Trophoblast cell (in vitro differentiated cells and primary cell): ENCODE data around the gene FRZB.

Experiments used
- DNase-seq, 2 donors: peaks; one replicate each; pipeline ENCODE4 v3.0.0-alpha.2; 2016
- H2AFZ ChIP-seq: 2 replicates; pipeline ENCODE4 v1.6.1; 2013; ENCODE audit warnings: low read length, moderate library complexity, mild to moderate bottlenecking; ENCODE audit not compliant: insufficient read depth, poor library complexity
- H2AK5ac ChIP-seq: 2 replicates; pipeline ENCODE4 v1.6.1; 2013; ENCODE audit warnings: mild to moderate bottlenecking, low read length
- H2BK120ac ChIP-seq: 2 replicates; pipeline ENCODE4 v1.6.1; 2013; ENCODE audit warnings: low read length, mild to moderate bottlenecking, moderate library complexity; ENCODE audit not compliant: insufficient read depth, poor library complexity
- H2BK12ac ChIP-seq: 2 replicates; pipeline ENCODE4 v1.6.1; 2013; ENCODE audit warnings: mild to moderate bottlenecking, low read length, moderate library complexity
- H2BK5ac ChIP-seq: 2 replicates; pipeline ENCODE4 v1.6.1; 2013; ENCODE audit warnings: low read length, low read depth, moderate library complexity, mild to moderate bottlenecking; ENCODE audit not compliant: poor library complexity
- H3K14ac ChIP-seq: 2 replicates; pipeline ENCODE4 v1.6.1; 2013; ENCODE audit warnings: mild to moderate bottlenecking, low read length
- H3K18ac ChIP-seq: 2 replicates; pipeline ENCODE4 v1.6.1; 2013; ENCODE audit warnings: mild to moderate bottlenecking, low read length
- H3K23ac ChIP-seq: 2 replicates; pipeline ENCODE4 v1.6.1; 2013; ENCODE audit warnings: low read length
- H3K27ac ChIP-seq: 2 replicates; pipeline ENCODE4 v1.5.1; 2013; ENCODE audit warnings: low read depth, mild to moderate bottlenecking, inconsistent platforms, low read length, moderate library complexity
- H3K27me3 ChIP-seq: 2 replicates; pipeline ENCODE4 v1.6.1; 2013; ENCODE audit warnings: inconsistent platforms, mild to moderate bottlenecking, low read length, moderate library complexity; ENCODE audit not compliant: insufficient read depth
- H3K36me3 ChIP-seq, 2 experiments: 1 replicate in 1 of 2; 2 replicates in 1 of 2; pipeline ENCODE4 v1.6.1; 2013; ENCODE audit warnings: low read length in 2 of 2, mild to moderate bottlenecking in 2 of 2, moderate library complexity in 1 of 2; ENCODE audit not compliant: insufficient read depth in 2 of 2, control insufficient read depth in 1 of 2
- H3K4ac ChIP-seq: 2 replicates; pipeline ENCODE4 v1.6.1; 2013; ENCODE audit warnings: low read depth, mild to moderate bottlenecking, low read length, moderate library complexity
- H3K4me1 ChIP-seq, 2 experiments: 1 replicate in 1 of 2; 2 replicates in 1 of 2; pipeline ENCODE4 v1.6.1; 2013; ENCODE audit warnings: low read length in 2 of 2, mild to moderate bottlenecking in 2 of 2, moderate library complexity in 1 of 2; ENCODE audit not compliant: insufficient read depth in 2 of 2, control insufficient read depth in 1 of 2
- H3K4me2 ChIP-seq: 2 replicates; pipeline ENCODE4 v1.6.1; 2013; ENCODE audit warnings: inconsistent platforms, mild to moderate bottlenecking, low read length, moderate library complexity
- H3K4me3 ChIP-seq: 2 replicates; pipeline ENCODE4 v1.5.1; 2013; ENCODE audit warnings: mild to moderate bottlenecking, low read depth, low read length, inconsistent platforms
- H3K79me1 ChIP-seq: one replicate; pipeline ENCODE4 v1.6.1; 2013; ENCODE audit warnings: low read length
- H3K79me2 ChIP-seq: 2 replicates; pipeline ENCODE4 v1.6.1; 2013; ENCODE audit warnings: low read length, mild to moderate bottlenecking; ENCODE audit not compliant: control insufficient read depth, insufficient read depth, poor library complexity
- H3K9ac ChIP-seq: 2 replicates; pipeline ENCODE4 v1.6.1; 2013; ENCODE audit warnings: mild to moderate bottlenecking, low read length
- H3K9me3 ChIP-seq: 2 replicates; pipeline ENCODE4 v1.6.1; 2013; ENCODE audit warnings: low read depth, mild to moderate bottlenecking, control low read depth, inconsistent platforms, low read length; ENCODE audit not compliant: insufficient read depth
- H4K12ac ChIP-seq: 2 replicates; pipeline ENCODE4 v1.6.1; 2013; ENCODE audit warnings: low read depth, mild to moderate bottlenecking, low read length, moderate library complexity
- H4K8ac ChIP-seq: 2 replicates; pipeline ENCODE4 v1.6.1; 2013; ENCODE audit warnings: low read depth, mild to moderate bottlenecking, low read length, moderate library complexity
- H4K91ac ChIP-seq: one replicate; pipeline ENCODE4 v1.6.1; 2013; ENCODE audit warnings: low read depth, mild to moderate bottlenecking, low read length, moderate library complexity
- WGBS: extraction: QIAGEN DNeasy Blood & Tissue Kit; methylation state at CpG from one replicate; pipeline ENCODE4 v1.1.7; 2013; ENCODE audit warnings: missing lambda C conversion rate; ENCODE audit not compliant: insufficient read length, insufficient coverage; ENCODE audit errors: extremely low coverage; 5-methylcytosine and 5-hydroxymethylcytosine counted together

FRZB gene

DNA sequence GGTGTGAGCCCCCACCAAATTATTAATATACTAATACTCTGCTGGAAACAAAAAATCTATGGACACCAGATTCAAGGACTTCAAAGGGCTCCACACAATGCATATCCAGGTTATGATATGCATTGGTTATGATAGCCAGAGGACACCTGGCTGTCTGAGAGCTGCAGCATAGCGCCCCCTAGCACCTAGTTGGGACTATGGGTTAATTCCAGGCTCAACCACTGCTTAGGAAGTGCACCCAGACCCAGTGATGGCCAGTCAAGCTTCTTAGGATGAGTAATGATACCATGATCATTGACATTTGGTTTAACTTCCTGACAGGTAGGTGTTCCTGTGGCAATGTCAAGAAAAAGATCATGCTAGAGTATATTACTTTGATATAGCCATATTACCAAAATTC is 3.8 kb upstream of the FRZB start:
- peaks cover 15% of the 10 kb centered on the region for H3K27me3 ChIP-seq
- no peak overlapping the region for H2BK120ac ChIP-seq
- H3K4ac ChIP-seq: no peak overlapping the region
- DNase-seq: peak; percentile 7 to 16
- no peak overlapping the region for H2BK12ac ChIP-seq
- H3K27ac ChIP-seq: no peak overlapping the region
- H3K79me2 ChIP-seq: no peaks in the 10 kb centered on the region
- no peak overlapping the region for H2AK5ac ChIP-seq
- no peak overlapping the region for H3K4me2 ChIP-seq
- peaks cover 13 to 17% of the 10 kb centered on the region in 2 experiments for H3K4me1 ChIP-seq
- no peak overlapping the region for H3K14ac ChIP-seq
- H3K9me3 ChIP-seq: no peaks in the 10 kb centered on the region
- no peaks in the 10 kb centered on the region for H3K36me3 ChIP-seq
- no peak overlapping the region for H2AFZ ChIP-seq
- no peak overlapping the region for H4K12ac ChIP-seq
- no peak overlapping the region for H2BK5ac ChIP-seq
- no peak overlapping the region for H4K91ac ChIP-seq
- no CpG with 5 or more reads among the region's 1 CpG for WGBS
- H3K79me1 ChIP-seq: peaks cover 3% of the 10 kb centered on the region
- H3K9ac ChIP-seq: no peak overlapping the region
- no peak overlapping the region for H3K4me3 ChIP-seq
- H3K23ac ChIP-seq: no peak overlapping the region
- H4K8ac ChIP-seq: no peak overlapping the region
- H3K18ac ChIP-seq: no peak overlapping the region

DNA sequence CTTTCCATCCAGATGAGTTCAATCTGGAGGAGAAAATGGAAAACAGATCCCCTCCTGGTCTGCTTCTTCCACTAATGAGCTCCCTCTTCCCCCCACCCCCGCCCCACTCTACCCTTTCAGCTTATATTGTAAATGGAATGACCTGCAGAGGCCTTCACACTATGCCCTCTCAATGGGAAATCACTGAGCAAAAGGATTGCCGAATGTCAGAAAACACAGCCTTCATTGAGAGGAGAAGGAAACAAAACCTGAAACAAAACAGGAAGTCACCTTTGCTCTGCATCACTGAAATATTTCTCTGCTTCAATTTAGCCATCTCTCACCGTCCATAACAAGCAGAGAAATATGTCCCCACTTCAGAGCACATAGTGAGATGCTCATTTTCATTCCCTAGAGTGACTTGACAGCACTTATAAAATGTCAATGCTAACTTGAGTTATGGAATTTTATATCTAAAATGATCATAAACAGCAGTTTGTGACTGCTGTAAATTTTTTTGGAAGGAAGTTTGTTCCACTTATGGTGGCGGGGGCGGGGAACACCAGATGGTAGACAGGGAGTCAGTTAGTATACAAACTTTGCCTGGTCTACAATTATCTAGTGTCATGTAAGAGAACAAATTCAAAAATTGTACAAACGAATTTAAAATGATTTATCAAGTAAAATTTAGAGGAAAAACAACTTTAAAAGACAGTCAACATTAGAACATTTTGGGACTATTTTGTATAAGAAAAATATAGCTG is 1.8 kb upstream of the FRZB start:
- peaks cover 13 to 17% of the 10 kb centered on the region in 2 experiments for H3K4me1 ChIP-seq
- no peaks in the 10 kb centered on the region for H3K9me3 ChIP-seq

DNA sequence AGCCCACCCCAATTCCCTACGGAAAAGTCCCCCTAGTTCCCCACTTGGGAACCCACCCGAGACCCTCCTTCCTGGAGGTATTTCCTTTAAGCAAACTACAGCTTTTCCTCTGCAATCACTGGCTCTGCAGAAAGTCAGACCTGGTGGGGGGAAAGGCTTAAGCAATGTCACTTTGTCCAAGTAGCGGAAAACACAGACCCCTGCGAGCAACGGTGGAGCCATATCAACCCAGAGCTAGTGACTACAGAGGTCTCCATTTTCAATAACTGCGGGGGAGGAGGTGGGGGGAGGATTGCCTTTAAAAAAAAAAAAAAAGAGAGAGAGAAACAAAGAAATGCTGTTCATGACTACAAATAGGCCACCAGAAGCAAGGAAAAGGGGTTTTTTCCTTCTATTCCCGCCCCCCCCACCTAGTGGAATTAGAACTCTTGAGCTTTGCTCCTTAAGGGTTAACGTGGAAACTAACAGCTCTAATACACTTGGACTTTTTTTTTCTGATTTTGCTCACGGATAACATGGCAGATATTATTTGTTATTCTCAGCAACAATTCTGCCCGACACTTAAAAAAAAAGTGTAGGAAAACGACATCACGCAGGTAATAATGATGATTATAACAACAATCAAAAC is 1.1 kb upstream of the FRZB start:
- Histone ChIP-seq H3K4me3 (peak overlapping the region; percentile 47), H3K14ac (no peak overlapping the region), H3K9me3 (no peaks in the 10 kb centered on the region), H2AK5ac (no peak overlapping the region), H3K4me1 (peaks cover 13 to 17% of the 10 kb centered on the region in 2 experiments), H3K18ac (no peak overlapping the region), H3K4ac (no peak overlapping the region), H2AFZ (peak overlapping the region; percentile 48), H3K9ac (peak overlapping the region; percentile 36), H3K79me1 (peaks cover 3% of the 10 kb centered on the region), H2BK120ac (no peak overlapping the region), H3K23ac (no peak overlapping the region), H2BK5ac (no peak overlapping the region), H3K27me3 (peaks cover 17% of the 10 kb centered on the region), H3K27ac (no peak overlapping the region), H3K4me2 (peak overlapping the region; percentile 95), H3K79me2 (no peaks in the 10 kb centered on the region), H2BK12ac (no peak overlapping the region), H3K36me3 (no peaks in the 10 kb centered on the region), H4K8ac (peak overlapping the region; percentile 49), H4K91ac (peak overlapping the region; percentile 8), H4K12ac (no peak overlapping the region)
- WGBS: no CpG with 5 or more reads among the region's 12 CpGs
- DNase-seq: no peak

More for the DNA sequence above, 1.8 kb upstream of the FRZB start:
- Histone ChIP-seq H2BK120ac (no peak overlapping the region), H3K4me2 (no peak overlapping the region), H4K8ac (no peak overlapping the region), H3K79me1 (peaks cover 3% of the 10 kb centered on the region), H3K27me3 (peaks cover 17% of the 10 kb centered on the region), H3K79me2 (no peaks in the 10 kb centered on the region), H4K12ac (no peak overlapping the region), H2BK12ac (no peak overlapping the region), H3K14ac (no peak overlapping the region), H3K4me3 (no peak overlapping the region), H3K36me3 (no peaks in the 10 kb centered on the region), H4K91ac (no peak overlapping the region), H3K18ac (no peak overlapping the region), H2BK5ac (no peak overlapping the region), H3K27ac (no peak overlapping the region), H3K23ac (no peak overlapping the region), H2AK5ac (no peak overlapping the region), H3K4ac (no peak overlapping the region), H3K9ac (no peak overlapping the region), H2AFZ (no peak overlapping the region)
- no CpG with 5 or more reads among the region's 6 CpGs for WGBS
- no peak for DNase-seq

DNA sequence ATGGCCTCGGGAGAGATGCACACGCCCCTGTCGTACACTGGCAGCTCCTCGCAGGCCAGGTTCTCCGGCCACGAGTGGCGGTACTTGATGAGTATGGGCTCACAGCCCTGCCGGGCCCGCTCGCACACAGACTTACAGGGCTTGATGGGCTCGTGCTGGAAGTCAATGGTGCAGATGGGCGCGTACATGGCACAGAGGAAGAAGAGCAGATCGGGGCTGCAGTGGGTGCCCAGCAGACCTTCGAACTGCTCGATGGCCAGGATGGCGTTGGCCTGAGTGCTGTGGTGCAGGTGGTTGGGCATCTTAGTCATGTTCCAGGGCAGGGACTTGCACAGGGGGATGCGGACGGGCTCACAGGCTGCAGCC is 359 bp downstream of the FRZB start:
- Histone ChIP-seq H4K12ac (no peak overlapping the region), H3K27me3 (peaks cover 17% of the 10 kb centered on the region), H2BK5ac (no peak overlapping the region), H3K9me3 (no peaks in the 10 kb centered on the region), H3K9ac (no peak overlapping the region), H2BK120ac (no peak overlapping the region), H3K36me3 (no peaks in the 10 kb centered on the region), H3K79me2 (no peaks in the 10 kb centered on the region), H2AFZ (no peak overlapping the region), H4K8ac (no peak overlapping the region), H3K4ac (no peak overlapping the region), H3K18ac (no peak overlapping the region), H3K23ac (no peak overlapping the region), H2AK5ac (no peak overlapping the region), H3K4me2 (peak overlapping the region; percentile 95), H3K4me1 (peaks cover 13 to 17% of the 10 kb centered on the region in 2 experiments), H3K14ac (no peak overlapping the region), H3K27ac (no peak overlapping the region), H3K79me1 (peaks cover 3% of the 10 kb centered on the region), H2BK12ac (no peak overlapping the region), H3K4me3 (no peak overlapping the region), H4K91ac (no peak overlapping the region)
- no peak for DNase-seq
- WGBS: no CpG with 5 or more reads among the region's 19 CpGs
